HEK293 (cell line): ENCODE results near the gene GIPC1.
A peak's percentile ranks its signal among the peaks of the same experiment; 100 is the strongest.

ENCODE experiments used
- CTCF ChIA-PET: fragments of 350-600 bp; formaldehyde crosslinking; extraction: SDS; loops from one replicate; lab custom pipeline; 2021; ENCODE audit warnings: antibody characterized with exemption; lab: Yijun Ruan, JAX
- POLR2A ChIA-PET: fragments of 300-600 bp; formaldehyde crosslinking; extraction: SDS; loops from one replicate; lab custom pipeline; 2020; ENCODE audit warnings: antibody characterized with exemption, inconsistent platforms; lab: Yijun Ruan, JAX
- H3K27ac ChIP-seq: fragments of 200-500 bp; sonication (Bioruptor generic); 2 replicates; pipeline ENCODE4 v1.5.1; 2014; ENCODE audit warnings: low read depth, low read length, control low read depth, inconsistent platforms; ENCODE audit errors: extremely low read depth
- H3K36me3 ChIP-seq, 2 experiments: fragments of 200-500 bp in 1 of 2; sonication (Bioruptor generic) in 1 of 2; 1 replicate in 1 of 2; 2 replicates in 1 of 2; pipeline ENCODE4 v1.5.1; 2014 to 2017; ENCODE audit warnings: inconsistent platforms in 2 of 2, low read length in 2 of 2; ENCODE audit not compliant: control insufficient read depth in 2 of 2, insufficient read depth in 1 of 2
- H3K4me1 ChIP-seq: fragments of 200-500 bp; sonication (Bioruptor generic); 2 replicates; pipeline ENCODE4 v1.5.1; 2014; ENCODE audit warnings: mild to moderate bottlenecking, low read length, inconsistent platforms; ENCODE audit not compliant: control insufficient read depth, insufficient read depth
- H3K4me3 ChIP-seq: 2 replicates; pipeline ENCODE4 v1.5.1; 2011; ENCODE audit warnings: low read depth, mild to moderate bottlenecking, control low read depth, low read length, moderate library complexity
- H3K9me3 ChIP-seq: fragments of 200-500 bp; sonication (Bioruptor generic); 2 replicates; pipeline ENCODE4 v1.5.1; 2014; ENCODE audit warnings: low read depth, low read length, inconsistent platforms; ENCODE audit not compliant: control insufficient read depth, insufficient read depth
- BCL11B ChIP-seq: fragments of 450-650 bp; formaldehyde crosslinking; IDR thresholded peaks from 2 replicates; pipeline ENCODE4 v1.5.1; 2016; ENCODE audit warnings: low read depth, missing biosample characterization, missing genetic modification characterization
- EGR2 ChIP-seq: fragments of 450-650 bp; formaldehyde crosslinking; IDR thresholded peaks from 2 replicates; pipeline ENCODE4 v1.5.1; 2016; ENCODE audit warnings: low read depth, missing biosample characterization, missing genetic modification characterization
- PRDM6 ChIP-seq: fragments of 450-650 bp; formaldehyde crosslinking; IDR thresholded peaks from 2 replicates; pipeline ENCODE4 v1.5.1; 2017; ENCODE audit warnings: missing biosample characterization, missing genetic modification characterization
- RBAK ChIP-seq: fragments of 450-650 bp; formaldehyde crosslinking; IDR thresholded peaks from 2 replicates; pipeline ENCODE4 v1.5.1; 2016; ENCODE audit warnings: missing biosample characterization, missing genetic modification characterization
- REPIN1 ChIP-seq: fragments of 450-650 bp; formaldehyde crosslinking; IDR thresholded peaks from 2 replicates; pipeline ENCODE4 v1.5.1; 2017; ENCODE audit warnings: missing biosample characterization, missing genetic modification characterization, low read depth
- SALL2 ChIP-seq: fragments of 450-650 bp; formaldehyde crosslinking; IDR thresholded peaks from 2 replicates; pipeline ENCODE4 v1.5.0; 2017; ENCODE audit warnings: missing biosample characterization, mild to moderate bottlenecking, missing genetic modification characterization, borderline replicate concordance
- ZBTB48 ChIP-seq: fragments of 450-650 bp; formaldehyde crosslinking; IDR thresholded peaks from 2 replicates; pipeline ENCODE4 v1.5.1; 2016; ENCODE audit warnings: missing biosample characterization, missing genetic modification characterization
- ZNF10 ChIP-seq: fragments of 450-650 bp; formaldehyde crosslinking; IDR thresholded peaks from 2 replicates; pipeline ENCODE4 v1.5.1; 2017; ENCODE audit warnings: missing biosample characterization, missing genetic modification characterization
- ZNF121 ChIP-seq: fragments of 450-650 bp; formaldehyde crosslinking; IDR thresholded peaks from 2 replicates; pipeline ENCODE4 v1.5.1; 2016; ENCODE audit warnings: missing biosample characterization, missing genetic modification characterization
- ZNF148 ChIP-seq: fragments of 450-650 bp; formaldehyde crosslinking; IDR thresholded peaks from 2 replicates; pipeline ENCODE4 v1.5.0; 2017; ENCODE audit warnings: missing biosample characterization, missing genetic modification characterization, borderline replicate concordance
- ZNF362 ChIP-seq: fragments of 450-650 bp; formaldehyde crosslinking; IDR thresholded peaks from 2 replicates; pipeline ENCODE4 v1.5.1; 2016; ENCODE audit warnings: missing biosample characterization, missing genetic modification characterization
- ZNF366 ChIP-seq: fragments of 450-650 bp; formaldehyde crosslinking; conservative IDR thresholded peaks from 2 replicates; pipeline ENCODE4 v1.5.1; 2016; ENCODE audit warnings: missing biosample characterization, missing genetic modification characterization
- ZNF48 ChIP-seq: fragments of 450-650 bp; formaldehyde crosslinking; IDR thresholded peaks from 2 replicates; pipeline ENCODE4 v1.5.1; 2016; ENCODE audit warnings: missing biosample characterization, missing genetic modification characterization
- ZNF544 ChIP-seq: fragments of 450-650 bp; formaldehyde crosslinking; IDR thresholded peaks from 2 replicates; pipeline ENCODE4 v1.5.0; 2017; ENCODE audit warnings: missing biosample characterization, missing genetic modification characterization
- ZNF600 ChIP-seq: fragments of 450-650 bp; formaldehyde crosslinking; IDR thresholded peaks from 2 replicates; pipeline ENCODE4 v1.5.1; 2016; ENCODE audit warnings: missing biosample characterization, missing genetic modification characterization
- ZNF677 ChIP-seq: fragments of 450-650 bp; IDR thresholded peaks from 2 replicates; pipeline ENCODE4 v1.5.0; 2018; ENCODE audit warnings: missing biosample characterization, mild to moderate bottlenecking, missing genetic modification characterization, moderate library complexity
- ZNF692 ChIP-seq: fragments of 450-650 bp; formaldehyde crosslinking; IDR thresholded peaks from 2 replicates; pipeline ENCODE4 v1.5.1; 2016; ENCODE audit warnings: missing biosample characterization, missing genetic modification characterization
- ZNF701 ChIP-seq: fragments of 450-650 bp; formaldehyde crosslinking; IDR thresholded peaks from 2 replicates; pipeline ENCODE4 v1.5.1; 2016; ENCODE audit warnings: missing biosample characterization, missing genetic modification characterization
- ZNF768 ChIP-seq: fragments of 450-650 bp; formaldehyde crosslinking; IDR thresholded peaks from 2 replicates; pipeline ENCODE4 v1.5.1; 2018; ENCODE audit warnings: missing biosample characterization, mild to moderate bottlenecking, missing genetic modification characterization
- ZNF776 ChIP-seq: fragments of 450-650 bp; formaldehyde crosslinking; IDR thresholded peaks from 2 replicates; pipeline ENCODE4 v1.5.0; 2017; ENCODE audit warnings: missing biosample characterization, missing genetic modification characterization, borderline replicate concordance

GIPC1 gene

GRCh38 chr19:14526423-14526822 lies 30.5 kb upstream of the GIPC1 start:
- no peak for TF ChIP-seq RBAK
- TF ChIP-seq ZNF362: no peak
- no peak for TF ChIP-seq ZNF366
- TF ChIP-seq ZNF768: no peak
- no peak for TF ChIP-seq EGR2 (tag by site-specific recombination)
- TF ChIP-seq ZNF10 (tag by site-specific recombination): no peak
- TF ChIP-seq ZNF692 (tag by site-specific recombination): no peak
- Histone ChIP-seq H3K4me3 (no peak overlapping the region), H3K36me3 (no peaks in the 10 kb centered on the region), H3K27ac (no peak overlapping the region), H3K4me1 (no peaks in the 10 kb centered on the region), H3K9me3 (no peaks in the 10 kb centered on the region)
- POLR2A ChIA-PET: interaction anchor here (0.7 to 0.9 kb wide), 2 partner anchors 9 to 27 kb away, joined by 3 read pairs; partner anchors contain the start of gene DNAJB1
- CTCF ChIA-PET: interaction anchor here (0.7 to 1.6 kb wide), 4 partner anchors 24 to 803 kb away, joined by 3 to 5 read pairs (median 4); no protein-coding TSS in a partner anchor

- POLR2A ChIA-PET: interaction anchor here (0.7 to 0.9 kb wide), 2 partner anchors 8 to 27 kb away, joined by 3 read pairs; partner anchors contain the start of gene DNAJB1
- no peak overlapping the region for H3K27ac ChIP-seq
- TF ChIP-seq ZNF677 (tag by site-specific recombination) (peak; percentile 89), ZNF776 (tag by site-specific recombination) (no peak), ZNF600 (tag by site-specific recombination) (0 out of 2 replicates have a peak, but pooled peaks have one; percentile 28), SALL2 (tag by site-specific recombination) (no peak), ZBTB48 (0 out of 2 replicates have a peak, but pooled peaks have one; percentile 42), BCL11B (tag by site-specific recombination) (no peak)
- no peaks in the 10 kb centered on the region for H3K9me3 ChIP-seq
- CTCF ChIA-PET: interaction anchor here (0.6 to 1.6 kb wide), 6 partner anchors 20 to 803 kb away, joined by 3 to 5 read pairs (median 4); no protein-coding TSS in a partner anchor
- no peaks in the 10 kb centered on the region for H3K4me1 ChIP-seq
- no peak overlapping the region for H3K4me3 ChIP-seq
- no peaks in the 10 kb centered on the region for H3K36me3 ChIP-seq
Observed at GRCh38 chr19:14525729-14526128, 29.8 kb upstream of the GIPC1 start.

- H3K27ac ChIP-seq: no peak overlapping the region
- TF ChIP-seq ZNF544 (no peak), ZNF121 (peak; percentile 84), ZNF148 (tag by site-specific recombination) (no peak), ZNF48 (tag by site-specific recombination) (no peak), PRDM6 (no peak), ZNF701 (no peak), REPIN1 (tag by site-specific recombination) (no peak)
- peaks cover under 1 to 18% of the 10 kb centered on the region in 2 experiments; a peak in 1 of 3 replicates for H3K36me3 ChIP-seq
- ChIA-PET POLR2A (no interaction called here), CTCF (interaction anchor here (0.6 to 1.9 kb wide), 3 partner anchors 15 to 782 kb away, joined by 3 to 8 read pairs (median 4); no protein-coding TSS in a partner anchor)
- H3K4me1 ChIP-seq: no peaks in the 10 kb centered on the region; the same call in 1 of the 2 replicates
- H3K9me3 ChIP-seq: no peaks in the 10 kb centered on the region
- H3K4me3 ChIP-seq: no peak overlapping the region
Observed at GRCh38 chr19:14520543-14520942, 24.6 kb upstream of the GIPC1 start.
